ENCODE results near the gene IL25. TPM values are rescaled to one million over a fixed set of nuclear protein-coding genes. Genes with fewer than 3 reads are reported as not detected.

The IL25 gene
- total and polyA plus RNA-seq, 8 donors, result not detected

- intact Hi-C loops (cut with DNase I; ENCODE audit: low total_unique reads), result no loop called here
- no peak overlapping the region for H3K4me3 ChIP-seq
- H3K4me1 ChIP-seq, result no peaks in the 10 kb centered on the region
- no peak for DNase-seq
- H3K9me3 ChIP-seq, result no peaks in the 10 kb centered on the region
- H3K27ac ChIP-seq, result no peak overlapping the region
- H3K36me3 ChIP-seq, result no peaks in the 10 kb centered on the region
- TF ChIP-seq EP300 (IDR thresholded peaks at IDR 0.05) (no peak), CTCF (IDR thresholded peaks at IDR 0.05) (no peak), POLR2AphosphoS5 (IDR thresholded peaks at IDR 0.05) (no peak), POLR2A (IDR thresholded peaks at IDR 0.05) (no peak)
- WGBS, 5 donors, result 72 to 77% (median 76%) methylated on average over 12 to 14 of the region's 14 CpGs
- H3K27me3 ChIP-seq, result peaks cover 0 to 13% (median 0%) of the 10 kb centered on the region in 3 donors
Observed at GRCh38 chr14:23411563-23412525, 39.2 kb downstream of the IL25 start.

GRCh38 chr14:23413681-23414080, 41.1 kb downstream of the IL25 start:
- DNase-seq, result no peak
- WGBS, 5 donors, result 87 to 92% (median 90%) methylated on average over 15 to 16 of the region's 16 CpGs
- H3K4me3 ChIP-seq, result no peak overlapping the region
- no peaks in the 10 kb centered on the region for H3K4me1 ChIP-seq
- intact Hi-C loops (cut with DNase I; ENCODE audit: low total_unique reads), result no loop called here
- no peak overlapping the region for H3K27ac ChIP-seq
- H3K9me3 ChIP-seq, result no peaks in the 10 kb centered on the region
- H3K36me3 ChIP-seq, result no peaks in the 10 kb centered on the region
- no peak for TF ChIP-seq POLR2AphosphoS5 (IDR thresholded peaks at IDR 0.05)
- TF ChIP-seq POLR2A (IDR thresholded peaks at IDR 0.05), result no peak
- TF ChIP-seq CTCF (IDR thresholded peaks at IDR 0.05), result no peak
- no peak for TF ChIP-seq EP300 (IDR thresholded peaks at IDR 0.05)
- peaks cover 0 to 14% (median 0%) of the 10 kb centered on the region in 3 donors for H3K27me3 ChIP-seq

- H3K36me3 ChIP-seq, result no peaks in the 10 kb centered on the region
- no peak overlapping the region for H3K27ac ChIP-seq
- DNase-seq, result no peak
- no peaks in the 10 kb centered on the region for H3K9me3 ChIP-seq
- TF ChIP-seq POLR2A (IDR thresholded peaks at IDR 0.05), result no peak
- no peak for TF ChIP-seq POLR2AphosphoS5 (IDR thresholded peaks at IDR 0.05)
- TF ChIP-seq EP300 (IDR thresholded peaks at IDR 0.05), result no peak
- TF ChIP-seq CTCF (IDR thresholded peaks at IDR 0.05), result no peak
- WGBS, 5 donors, result 53 to 73% (median 61%) methylated on average over 3 of the region's 3 CpGs
- peaks cover 0 to 16% (median 0%) of the 10 kb centered on the region in 3 donors for H3K27me3 ChIP-seq
- no peaks in the 10 kb centered on the region for H3K4me1 ChIP-seq
- intact Hi-C loops (cut with DNase I; ENCODE audit: low total_unique reads), result no loop called here
- H3K4me3 ChIP-seq, result no peak overlapping the region
Observed at GRCh38 chr14:23414254-23414653, 41.6 kb downstream of the IL25 start.

GRCh38 chr14:23414906-23415820, 42.6 kb downstream of the IL25 start:
- DNase-seq, result peak in 1 of 2 donors; percentile 33
- no peak for TF ChIP-seq EP300 (IDR thresholded peaks at IDR 0.05)
- TF ChIP-seq POLR2AphosphoS5 (IDR thresholded peaks at IDR 0.05), result no peak
- TF ChIP-seq CTCF (IDR thresholded peaks at IDR 0.05), result no peak
- TF ChIP-seq POLR2A (IDR thresholded peaks at IDR 0.05), result no peak
- intact Hi-C loops (cut with DNase I; ENCODE audit: low total_unique reads), result no loop called here
- no peak overlapping the region for H3K27ac ChIP-seq
- 89 to 95% (median 93%) methylated on average over 26 to 39 of the region's 39 CpGs for WGBS, 5 donors
- H3K4me3 ChIP-seq, result no peak overlapping the region
- H3K4me1 ChIP-seq, result no peaks in the 10 kb centered on the region
- H3K36me3 ChIP-seq, result no peaks in the 10 kb centered on the region
- no peaks in the 10 kb centered on the region for H3K9me3 ChIP-seq
- peaks cover 0 to 20% (median 0%) of the 10 kb centered on the region in 3 donors for H3K27me3 ChIP-seq

Measured in stomach (tissue), 9 donors.